Sigmoid colon (tissue), 7 donors: ENCODE results near the gene CARMIL1. TPM values are rescaled to one million over a fixed set of nuclear protein-coding genes. Genes with fewer than 3 reads are reported as not detected.

Source experiments
- DNase-seq: peaks from one replicate; pipeline ENCODE4 v3.0.0-alpha.2; 2019
- H3K27ac ChIP-seq, 4 donors: fragments of 200-600 bp; sonication (generic); one replicate each; pipeline ENCODE4 v1.5.1; 2016 to 2019; ENCODE audit warnings: mild to moderate bottlenecking in 1 of 4
- H3K27me3 ChIP-seq, 3 donors: fragments of 200-600 bp; sonication (generic); one replicate each; pipeline ENCODE4 v1.5.1; 2019; ENCODE audit warnings: mild to moderate bottlenecking in 1 of 3
- H3K36me3 ChIP-seq, 4 donors: fragments of 200-600 bp; sonication (generic); one replicate each; pipeline ENCODE4 v1.5.1; 2016 to 2019
- H3K4me1 ChIP-seq, 4 donors: fragments of 200-600 bp; sonication (generic); one replicate each; pipeline ENCODE4 v1.5.1; 2017 to 2019
- H3K4me3 ChIP-seq, 4 donors: fragments of 200-600 bp; sonication (generic); one replicate each; pipeline ENCODE4 v1.5.1; 2017 to 2019; ENCODE audit warnings: mild to moderate bottlenecking in 2 of 4, moderate library complexity in 1 of 4
- H3K9me3 ChIP-seq, 4 donors: fragments of 200-600 bp in 3 of 4; sonication (generic) in 3 of 4; one replicate each; pipeline versions ENCODE4 v1.5.1 to v1.6.1; 2013 to 2019
- EP300 ChIP-seq, 4 donors: sonication (generic); formaldehyde crosslinking; IDR thresholded peaks; one replicate each; pipeline ENCODE4 v1.6.1; 2017; ENCODE audit warnings: antibody characterized with exemption in 4 of 4
- POLR2A ChIP-seq, 2 donors: fragments of 450-650 bp; IDR thresholded peaks; one replicate each; pipeline ENCODE4 v1.6.1; 2016; ENCODE audit warnings: antibody characterized with exemption in 2 of 2, mild to moderate bottlenecking in 2 of 2, moderate library complexity in 2 of 2
- POLR2AphosphoS5 ChIP-seq, 4 donors: sonication (generic); formaldehyde crosslinking; IDR thresholded peaks; one replicate each; pipeline ENCODE4 v1.6.1; 2017; ENCODE audit warnings: antibody characterized with exemption in 4 of 4
- WGBS, 2 donors: extraction: QIAGEN DNeasy Blood & Tissue Kit; methylation state at CpG; one replicate each; pipeline ENCODE4 v1.1.7; 2013; 5-methylcytosine and 5-hydroxymethylcytosine counted together
- intact Hi-C: fragments of 100-400 bp; cut with DNase I; formaldehyde crosslinking; loops from one replicate; pipeline ENCODE4 v1.15.1; 2023
- polyA plus RNA-seq, 3 donors: library from polyadenylated mRNA; stranded (reverse); fragments of 200-250 nt; gene quantifications; one replicate each; pipeline ENCODE4 v1.2.3, GENCODE V29; 2013
- total RNA-seq, 4 donors: library from RNA; depleted of rRNA; stranded (reverse); fragments of >200 nt; gene quantifications; one replicate each; pipeline ENCODE4 v1.1.0, GENCODE V29; 2016
- TF ChIP-seq, protein P1 (sequence below), 4 experiments: fragments of 450-650 bp in 3 of 4; fragments of 200-600 bp in 1 of 4; IDR thresholded peaks; one replicate each; pipeline ENCODE4 v1.5.1; 2016 to 2019; ENCODE audit warnings: antibody characterized with exemption in 4 of 4, mild to moderate bottlenecking in 3 of 4, moderate library complexity in 2 of 4
- donor health status: healthy with polysubstance abuse.
- donor health status: Bipolar disorder and iron deficiency.
- donor health status: healthy.

CARMIL1 gene
- total and polyA plus RNA-seq, 7 donors = 3.4 to 24.0 (median 8.2) TPM

- Histone ChIP-seq H3K27me3 (no peaks in the 10 kb centered on the region), H3K4me3 (no peak overlapping the region), H3K9me3 (no peaks in the 10 kb centered on the region), H3K4me1 (no peaks in the 10 kb centered on the region), H3K27ac (no peak overlapping the region), H3K36me3 (no peaks in the 10 kb centered on the region)
- DNase-seq = no peak
- intact Hi-C loops = no loop called here
- 43 to 49% methylated on average over 4 of the region's 4 CpGs for WGBS, 2 donors
- no peak for TF ChIP-seq EP300 (IDR thresholded peaks at IDR 0.05)
- TF ChIP-seq, protein P1, sequence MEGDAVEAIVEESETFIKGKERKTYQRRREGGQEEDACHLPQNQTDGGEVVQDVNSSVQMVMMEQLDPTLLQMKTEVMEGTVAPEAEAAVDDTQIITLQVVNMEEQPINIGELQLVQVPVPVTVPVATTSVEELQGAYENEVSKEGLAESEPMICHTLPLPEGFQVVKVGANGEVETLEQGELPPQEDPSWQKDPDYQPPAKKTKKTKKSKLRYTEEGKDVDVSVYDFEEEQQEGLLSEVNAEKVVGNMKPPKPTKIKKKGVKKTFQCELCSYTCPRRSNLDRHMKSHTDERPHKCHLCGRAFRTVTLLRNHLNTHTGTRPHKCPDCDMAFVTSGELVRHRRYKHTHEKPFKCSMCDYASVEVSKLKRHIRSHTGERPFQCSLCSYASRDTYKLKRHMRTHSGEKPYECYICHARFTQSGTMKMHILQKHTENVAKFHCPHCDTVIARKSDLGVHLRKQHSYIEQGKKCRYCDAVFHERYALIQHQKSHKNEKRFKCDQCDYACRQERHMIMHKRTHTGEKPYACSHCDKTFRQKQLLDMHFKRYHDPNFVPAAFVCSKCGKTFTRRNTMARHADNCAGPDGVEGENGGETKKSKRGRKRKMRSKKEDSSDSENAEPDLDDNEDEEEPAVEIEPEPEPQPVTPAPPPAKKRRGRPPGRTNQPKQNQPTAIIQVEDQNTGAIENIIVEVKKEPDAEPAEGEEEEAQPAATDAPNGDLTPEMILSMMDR (IDR thresholded peaks at IDR 0.05) = no peak
- no peak for TF ChIP-seq POLR2A (IDR thresholded peaks at IDR 0.05)
Measured at GRCh38 chr6:25659633-25660368, 380.6 kb downstream of the CARMIL1 start.

DNA sequence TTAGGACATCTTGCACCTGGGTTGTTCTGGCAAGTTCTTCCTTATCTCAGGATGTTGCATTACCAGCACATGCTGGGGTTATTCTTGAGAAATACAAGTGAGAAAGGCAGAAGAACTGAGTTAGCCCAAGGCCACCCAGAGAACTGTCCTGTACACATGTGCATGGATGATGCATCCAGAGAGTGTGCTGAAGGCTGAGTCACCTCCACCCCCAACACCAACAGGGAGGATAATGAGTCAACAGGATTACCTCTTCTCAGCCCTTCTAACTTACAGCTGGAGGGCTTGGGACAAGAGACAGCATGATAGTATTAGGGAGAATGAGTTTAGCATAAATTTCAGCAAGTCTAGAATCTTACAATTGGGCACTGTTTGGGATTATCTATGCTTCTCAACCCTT lies 381.3 kb downstream of the CARMIL1 start:
- H3K27ac ChIP-seq = no peak overlapping the region
- intact Hi-C loops = no loop called here
- H3K9me3 ChIP-seq = no peaks in the 10 kb centered on the region
- H3K36me3 ChIP-seq = no peaks in the 10 kb centered on the region
- TF ChIP-seq, protein P1 (IDR thresholded peaks at IDR 0.05) = no peak
- TF ChIP-seq EP300 (IDR thresholded peaks at IDR 0.05) (no peak), POLR2AphosphoS5 (IDR thresholded peaks at IDR 0.05) (no peak), POLR2A (IDR thresholded peaks at IDR 0.05) (no peak)
- H3K4me1 ChIP-seq = no peaks in the 10 kb centered on the region
- DNase-seq = no peak
- no peak overlapping the region for H3K4me3 ChIP-seq
- H3K27me3 ChIP-seq = no peaks in the 10 kb centered on the region

DNA sequence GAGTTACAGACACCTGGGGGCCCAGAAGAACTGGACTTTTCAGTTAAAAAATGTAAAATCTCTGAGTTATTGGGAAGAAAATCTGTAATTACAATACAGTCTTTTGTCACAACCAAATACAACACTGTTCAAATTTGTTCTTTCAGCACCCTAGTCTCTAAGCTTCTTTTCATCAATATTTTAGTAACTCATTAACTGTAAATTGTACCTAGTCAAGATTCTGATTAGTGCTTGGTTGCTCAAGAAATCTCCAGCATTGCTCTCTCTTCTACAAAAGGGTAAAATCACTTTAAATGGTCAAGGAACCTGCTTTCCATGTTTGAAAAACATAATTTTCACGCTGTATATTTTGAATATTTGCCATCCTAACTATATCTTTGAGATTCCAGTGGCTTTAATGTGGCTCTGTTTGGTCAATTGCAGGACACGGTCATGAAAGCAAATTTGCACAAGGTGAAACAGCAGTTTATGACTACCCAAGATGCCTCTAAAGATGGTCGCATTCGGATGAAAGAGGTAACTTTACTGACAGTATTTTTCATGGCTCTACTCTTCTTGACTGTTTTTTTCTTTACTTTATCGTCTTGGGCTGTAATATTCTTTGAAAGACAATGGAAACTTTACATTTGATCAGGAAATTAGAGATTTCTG lies 382.1 kb downstream of the CARMIL1 start:
- WGBS, 2 donors = 51 to 72% methylated on average over 5 of the region's 5 CpGs
- no peaks in the 10 kb centered on the region for H3K4me1 ChIP-seq
- TF ChIP-seq, protein P1 (IDR thresholded peaks at IDR 0.05) = no peak
- TF ChIP-seq POLR2AphosphoS5 (IDR thresholded peaks at IDR 0.05) (no peak), POLR2A (IDR thresholded peaks at IDR 0.05) (no peak), EP300 (IDR thresholded peaks at IDR 0.05) (no peak)

GRCh38 chr6:25665455-25665854 lies 386.3 kb downstream of the CARMIL1 start:
- TF ChIP-seq POLR2AphosphoS5 (IDR thresholded peaks at IDR 0.05) = no peak
- TF ChIP-seq EP300 (IDR thresholded peaks at IDR 0.05) = no peak
- no peak for TF ChIP-seq POLR2A (IDR thresholded peaks at IDR 0.05)
- TF ChIP-seq, protein P1 (IDR thresholded peaks at IDR 0.05) = no peak
- Histone ChIP-seq H3K36me3 (no peaks in the 10 kb centered on the region), H3K27me3 (no peaks in the 10 kb centered on the region), H3K27ac (no peak overlapping the region), H3K9me3 (no peaks in the 10 kb centered on the region), H3K4me3 (no peak overlapping the region), H3K4me1 (no peaks in the 10 kb centered on the region)
- no peak for DNase-seq
- intact Hi-C loops = no loop called here
- 93 to 97% methylated on average over 4 of the region's 4 CpGs for WGBS, 2 donors

More for the DNA sequence above, 382.1 kb downstream of the CARMIL1 start:
- Histone ChIP-seq H3K27me3 (no peaks in the 10 kb centered on the region), H3K36me3 (no peaks in the 10 kb centered on the region), H3K9me3 (no peaks in the 10 kb centered on the region), H3K4me3 (no peak overlapping the region), H3K27ac (no peak overlapping the region)
- intact Hi-C loops = no loop called here
- DNase-seq = no peak
